AG04450 (cell line): ENCODE measurements around the gene MT1M. TPM values are rescaled to one million over a fixed set of nuclear protein-coding genes. Genes with fewer than 3 reads are reported as not detected.
A peak's percentile ranks its signal among the peaks of the same experiment; 100 is the strongest.

Experiments
- CTCF ChIA-PET: fragments of 300-600, 350-600 bp; formaldehyde crosslinking; extraction: SDS; loops from one replicate; lab custom pipeline; 2022; ENCODE audit warnings: antibody characterized with exemption, inconsistent platforms; lab: Charles Lee
- POLR2A ChIA-PET: fragments of 350-600 bp; formaldehyde crosslinking; extraction: SDS; loops from one replicate; lab custom pipeline; 2021; ENCODE audit warnings: antibody characterized with exemption, inconsistent platforms; lab: Yijun Ruan, JAX
- DNase-seq: peaks from one replicate; pipeline ENCODE4 v3.0.0-alpha.2; 2011; ENCODE audit warnings: low read depth, low spot score
- H3K27ac ChIP-seq: one replicate; pipeline ENCODE4 v1.5.1; 2012; ENCODE audit warnings: low read depth, low read length, control low read depth
- H3K27me3 ChIP-seq: one replicate; pipeline ENCODE4 v1.6.0; 2012; ENCODE audit warnings: low read length; ENCODE audit not compliant: control insufficient read depth, insufficient read depth
- H3K4me3 ChIP-seq: 2 replicates; pipeline ENCODE4 v1.5.1; 2011; ENCODE audit warnings: mild to moderate bottlenecking, low read depth, low read length, control low read depth
- H3K9me3 ChIP-seq: 2 replicates; pipeline ENCODE4 v1.5.1; 2012; ENCODE audit warnings: low read length; ENCODE audit not compliant: control insufficient read depth, insufficient read depth
- polyA plus RNA-seq: library from polyadenylated mRNA; depleted of rRNA; stranded (reverse); fragments of >200 nt; gene quantifications from 2 replicates; pipeline ENCODE4 v1.2.3, GENCODE V29; 2011
- TF ChIP-seq, protein P1 (sequence below): IDR thresholded peaks from 2 replicates; pipeline ENCODE4 v1.5.1; 2011; ENCODE audit warnings: low read depth, low read length, control low read depth, inconsistent platforms

The MT1M gene
- polyA plus RNA-seq, 1 experiment, result 0.10 TPM

DNA sequence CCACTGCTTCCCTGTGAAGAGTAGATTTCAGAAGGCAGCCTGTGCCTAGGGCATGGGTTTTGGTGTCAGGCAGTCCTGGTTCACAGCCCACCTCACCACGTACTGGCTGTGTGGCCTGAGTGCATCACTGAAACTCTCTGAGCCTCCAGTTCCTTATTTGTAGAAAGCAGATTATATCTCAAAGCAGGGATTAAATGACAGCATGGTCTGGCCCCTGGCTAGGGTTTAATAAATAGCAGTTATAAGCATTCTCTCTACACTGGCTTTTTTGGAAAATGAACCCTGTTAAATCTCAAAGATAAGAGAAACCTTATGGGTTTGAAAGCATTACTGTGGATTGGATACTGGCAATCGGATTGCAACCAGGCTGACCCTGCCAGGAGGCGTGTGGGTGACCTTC is 2.9 kb upstream of the MT1M start:
- no peak overlapping the region for H3K4me3 ChIP-seq
- H3K9me3 ChIP-seq, result no peaks in the 10 kb centered on the region
- ChIA-PET POLR2A (no interaction called here), CTCF (no interaction called here)
- TF ChIP-seq, protein P1, sequence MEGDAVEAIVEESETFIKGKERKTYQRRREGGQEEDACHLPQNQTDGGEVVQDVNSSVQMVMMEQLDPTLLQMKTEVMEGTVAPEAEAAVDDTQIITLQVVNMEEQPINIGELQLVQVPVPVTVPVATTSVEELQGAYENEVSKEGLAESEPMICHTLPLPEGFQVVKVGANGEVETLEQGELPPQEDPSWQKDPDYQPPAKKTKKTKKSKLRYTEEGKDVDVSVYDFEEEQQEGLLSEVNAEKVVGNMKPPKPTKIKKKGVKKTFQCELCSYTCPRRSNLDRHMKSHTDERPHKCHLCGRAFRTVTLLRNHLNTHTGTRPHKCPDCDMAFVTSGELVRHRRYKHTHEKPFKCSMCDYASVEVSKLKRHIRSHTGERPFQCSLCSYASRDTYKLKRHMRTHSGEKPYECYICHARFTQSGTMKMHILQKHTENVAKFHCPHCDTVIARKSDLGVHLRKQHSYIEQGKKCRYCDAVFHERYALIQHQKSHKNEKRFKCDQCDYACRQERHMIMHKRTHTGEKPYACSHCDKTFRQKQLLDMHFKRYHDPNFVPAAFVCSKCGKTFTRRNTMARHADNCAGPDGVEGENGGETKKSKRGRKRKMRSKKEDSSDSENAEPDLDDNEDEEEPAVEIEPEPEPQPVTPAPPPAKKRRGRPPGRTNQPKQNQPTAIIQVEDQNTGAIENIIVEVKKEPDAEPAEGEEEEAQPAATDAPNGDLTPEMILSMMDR, result no peak
- H3K27ac ChIP-seq, result no peak overlapping the region
- peaks cover 27% of the 10 kb centered on the region for H3K27me3 ChIP-seq
- DNase-seq, result no peak

DNA sequence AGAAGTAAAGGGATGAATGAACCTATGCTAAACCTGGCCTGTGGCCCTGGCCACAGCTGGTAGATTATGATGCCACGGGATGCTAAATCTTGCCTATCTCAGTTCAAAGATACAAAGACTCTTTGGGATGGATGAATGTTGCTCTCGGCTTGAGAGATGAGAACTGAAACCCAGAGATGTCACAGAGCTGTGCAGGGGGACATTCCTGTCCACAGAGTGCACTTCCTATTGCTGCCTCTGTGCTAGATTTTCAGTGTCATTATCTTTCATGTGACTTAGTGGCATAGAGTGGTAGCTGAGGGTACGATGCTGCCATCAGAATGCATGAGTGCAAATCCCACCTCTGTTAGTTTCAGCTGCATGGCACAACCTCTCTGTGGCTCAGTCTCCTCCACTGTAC is 2.3 kb upstream of the MT1M start:
- H3K9me3 ChIP-seq, result no peaks in the 10 kb centered on the region
- no peak overlapping the region for H3K4me3 ChIP-seq
- ChIA-PET POLR2A (no interaction called here), CTCF (no interaction called here)
- TF ChIP-seq, protein P1, result no peak
- peaks cover 33% of the 10 kb centered on the region for H3K27me3 ChIP-seq
- no peak for DNase-seq
- no peak overlapping the region for H3K27ac ChIP-seq

- TF ChIP-seq, protein P1, result no peak
- no peak for DNase-seq
- Histone ChIP-seq H3K9me3 (no peaks in the 10 kb centered on the region), H3K27me3 (peaks cover 43% of the 10 kb centered on the region), H3K4me3 (no peak overlapping the region), H3K27ac (no peak overlapping the region)
- POLR2A ChIA-PET, result interaction anchor here (0.6 kb wide), 1 partner anchor 28 kb away, joined by 3 read pairs; no protein-coding TSS in a partner anchor
- CTCF ChIA-PET, result no interaction called here
Measured at GRCh38 chr16:56631197-56631596, 1.3 kb upstream of the MT1M start.

GRCh38 chr16:56631832-56632155 is 665 bp upstream of the MT1M start:
- TF ChIP-seq, protein P1, result no peak
- Histone ChIP-seq H3K27ac (no peak overlapping the region), H3K27me3 (peaks cover 49% of the 10 kb centered on the region), H3K4me3 (peak overlapping the region; percentile 32), H3K9me3 (no peaks in the 10 kb centered on the region)
- ChIA-PET CTCF (no interaction called here), POLR2A (no interaction called here)
- DNase-seq, result no peak

GRCh38 chr16:56632848-56633365 is 448 bp downstream of the MT1M start:
- POLR2A ChIA-PET, result no interaction called here
- H3K4me3 ChIP-seq, result peak overlapping the region; percentile 32; the same call in 1 of the 2 replicates

More at GRCh38 chr16:56632848-56633365, 448 bp downstream of the MT1M start:
- DNase-seq, result no peak
- Histone ChIP-seq H3K9me3 (no peaks in the 10 kb centered on the region), H3K27me3 (peaks cover 56% of the 10 kb centered on the region), H3K27ac (no peak overlapping the region)
- CTCF ChIA-PET, result no interaction called here
- TF ChIP-seq, protein P1, result no peak
